GM21367 (cell line): Measurements from ENCODE around the gene FGGY.
"Not testable (repeated sequence)": the region's sequence is repeated elsewhere in the genome, so short reads cannot be mapped to it uniquely, and the experiment has no call there.

Experiments
- ATAC-seq: cut with Tn5 transposase; IDR thresholded peaks from one replicate; pipeline ENCODE4 v1.9.1; 2021; ENCODE audit not compliant: unreplicated experiment

Gene FGGY

GRCh38 chr1:59716832-59717231 lies 419.9 kb downstream of the FGGY start:
- ATAC-seq: no peak

DNA sequence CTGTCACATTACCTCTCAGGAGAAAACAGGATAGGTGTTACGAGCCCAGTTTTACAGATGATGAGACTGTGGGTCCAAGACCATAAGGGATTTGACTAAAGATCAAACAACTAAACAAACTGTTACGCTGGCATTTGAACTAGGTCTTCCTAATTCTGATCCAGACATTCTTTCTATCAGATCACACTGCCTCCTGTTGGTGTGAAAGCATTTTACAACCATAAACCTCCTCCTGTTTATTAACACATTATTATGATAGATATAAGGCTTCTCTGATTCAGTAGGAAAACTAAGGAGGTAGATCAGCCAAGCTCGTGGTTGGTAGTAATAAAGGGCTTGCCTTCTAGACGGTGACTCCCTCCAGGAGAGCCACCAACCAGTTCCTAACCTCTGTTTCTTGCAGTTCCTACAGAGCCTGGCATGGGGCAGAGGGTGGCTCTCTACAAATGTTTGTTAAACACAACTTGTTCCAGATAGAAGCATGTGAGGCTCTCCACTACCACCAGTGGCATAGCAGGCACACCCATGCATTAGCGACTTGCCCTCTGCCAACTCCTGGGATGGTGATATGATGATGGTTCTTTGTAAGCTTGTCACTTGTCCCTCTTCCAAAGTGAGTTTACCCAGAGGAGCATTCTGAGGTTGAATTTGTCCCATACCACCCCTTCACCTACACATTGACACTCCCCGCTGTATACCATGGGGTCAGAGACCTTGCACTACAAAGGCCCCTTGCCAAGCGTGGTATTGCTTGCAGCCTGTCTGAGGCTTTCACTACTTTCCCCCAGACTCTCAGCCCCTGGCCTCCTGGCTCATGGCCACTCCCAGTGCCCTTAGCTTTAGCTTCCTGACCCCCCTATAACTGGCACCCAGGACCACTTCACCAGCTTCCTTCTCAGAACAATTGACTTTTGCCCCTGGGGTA lies 421.4 kb downstream of the FGGY start:
- ATAC-seq: no peak

DNA sequence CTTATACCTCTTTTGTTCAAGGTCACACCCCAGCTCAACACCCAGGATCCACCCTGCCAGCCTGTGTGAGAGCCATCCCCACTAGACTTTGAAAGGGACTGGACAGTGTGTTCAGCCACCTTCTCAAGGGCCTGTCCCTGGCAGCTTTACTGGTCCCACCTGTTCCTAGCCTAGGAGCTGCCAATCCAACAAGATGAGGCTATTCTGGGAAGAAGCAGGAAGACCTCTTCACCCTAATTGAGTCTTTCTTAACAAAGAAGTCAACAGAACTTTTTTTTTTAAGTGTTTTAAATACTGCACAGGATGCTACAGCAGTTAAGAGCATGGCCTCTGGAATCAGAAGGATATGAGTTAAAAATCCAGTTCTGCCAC lies 422.1 kb downstream of the FGGY start:
- no peak for ATAC-seq

GRCh38 chr1:59720326-59721115 lies 423.6 kb downstream of the FGGY start:
- no peak for ATAC-seq

- ATAC-seq: no peak
These were observed 433.4 kb downstream of the FGGY start for GRCh38 chr1:59730302-59730701.

DNA sequence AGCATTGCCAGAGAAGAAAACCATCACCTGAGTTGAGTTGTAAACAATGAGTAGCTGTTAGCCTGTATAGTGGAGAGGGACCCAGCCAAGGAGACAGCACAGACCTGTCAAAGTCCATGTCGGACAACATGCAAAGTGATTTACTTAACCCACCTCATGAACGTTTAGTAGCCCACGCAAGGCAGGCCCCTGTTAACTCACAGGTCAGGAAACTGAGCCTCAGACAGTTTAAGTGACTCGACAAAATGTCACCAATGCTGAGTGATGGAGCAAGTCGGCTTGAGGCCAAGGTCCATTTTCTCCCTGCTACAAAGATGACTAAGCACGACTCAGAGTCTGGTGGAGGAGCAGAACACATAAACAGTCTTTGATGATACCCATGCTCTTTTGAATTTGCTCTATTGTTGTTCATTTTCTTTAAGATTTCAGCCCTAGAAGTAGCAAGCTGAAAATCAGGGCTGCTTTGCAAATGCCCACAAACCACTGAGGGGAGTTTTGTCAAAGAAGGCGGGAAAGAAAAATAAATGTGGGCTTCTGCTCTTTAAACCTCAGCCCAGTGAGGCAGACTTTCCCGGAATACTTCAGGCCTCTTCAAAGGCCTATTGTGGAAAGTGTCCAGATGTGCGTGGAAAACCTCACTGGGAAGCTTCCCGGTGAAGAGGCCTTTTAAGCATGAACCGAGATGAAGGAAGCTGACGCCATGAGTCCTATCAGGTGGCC lies 434.0 kb downstream of the FGGY start:
- no peak for ATAC-seq

GRCh38 chr1:59731591-59731990 lies 434.7 kb downstream of the FGGY start:
- no peak for ATAC-seq

- ATAC-seq: no peak
These were observed 435.5 kb downstream of the FGGY start for GRCh38 chr1:59732214-59732955.

DNA sequence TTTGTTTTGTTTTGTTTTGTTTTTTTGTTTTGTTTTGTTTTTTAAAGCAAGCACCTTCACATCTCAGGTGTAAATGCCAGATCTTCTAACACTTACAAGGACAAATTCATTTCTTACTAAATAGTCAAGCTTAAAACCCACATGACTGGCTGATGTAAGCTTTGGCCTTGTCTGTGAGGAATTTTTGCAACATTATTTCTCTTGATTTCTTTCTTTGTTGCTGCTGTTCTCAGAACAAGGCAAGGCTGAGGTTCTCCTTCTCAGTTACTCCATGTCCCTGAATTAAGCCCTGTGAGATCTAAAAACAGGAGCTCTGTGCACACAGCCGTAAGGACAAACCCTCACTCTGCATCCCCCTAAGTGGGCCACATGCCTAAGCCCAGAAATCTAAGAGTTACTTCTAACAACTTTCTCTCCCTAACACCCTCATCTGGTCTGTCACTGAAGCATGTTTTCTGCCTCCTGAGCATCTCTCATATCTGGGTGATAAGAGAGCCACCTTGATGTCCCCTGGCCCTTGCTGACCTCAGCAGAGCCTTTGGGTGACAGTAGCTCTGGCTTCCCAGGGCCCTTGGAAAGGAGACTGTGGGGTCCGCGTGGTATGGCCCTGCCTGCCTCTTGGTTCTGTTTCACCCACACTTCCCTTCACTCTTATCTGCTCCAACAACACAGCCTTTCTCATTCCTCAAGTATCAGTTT lies 436.7 kb downstream of the FGGY start:
- ATAC-seq: no peak

DNA sequence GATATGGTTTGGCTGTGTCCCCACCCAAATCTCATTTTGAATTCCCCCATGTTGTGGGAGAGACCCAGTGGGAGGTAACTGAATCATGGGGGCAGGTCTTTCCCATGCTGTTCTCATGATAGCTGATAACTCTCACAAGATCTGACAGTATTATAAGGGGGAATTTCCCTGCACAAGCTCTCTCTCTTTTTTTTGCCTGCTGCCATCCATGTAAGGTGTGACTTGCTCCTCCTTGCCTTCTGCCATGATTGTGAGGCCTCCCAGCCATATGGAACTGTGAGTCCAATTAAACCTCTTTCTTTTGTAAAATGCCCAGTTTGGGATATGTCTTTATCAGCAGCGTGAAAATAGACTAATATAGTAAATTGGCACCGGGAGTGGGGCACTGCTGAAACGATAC lies 439.0 kb downstream of the FGGY start:
- not testable (repeated sequence) for ATAC-seq

GRCh38 chr1:59736744-59737143 lies 439.9 kb downstream of the FGGY start:
- ATAC-seq: no peak

- ATAC-seq: no peak
These were observed 440.7 kb downstream of the FGGY start for GRCh38 chr1:59737638-59738037.

DNA sequence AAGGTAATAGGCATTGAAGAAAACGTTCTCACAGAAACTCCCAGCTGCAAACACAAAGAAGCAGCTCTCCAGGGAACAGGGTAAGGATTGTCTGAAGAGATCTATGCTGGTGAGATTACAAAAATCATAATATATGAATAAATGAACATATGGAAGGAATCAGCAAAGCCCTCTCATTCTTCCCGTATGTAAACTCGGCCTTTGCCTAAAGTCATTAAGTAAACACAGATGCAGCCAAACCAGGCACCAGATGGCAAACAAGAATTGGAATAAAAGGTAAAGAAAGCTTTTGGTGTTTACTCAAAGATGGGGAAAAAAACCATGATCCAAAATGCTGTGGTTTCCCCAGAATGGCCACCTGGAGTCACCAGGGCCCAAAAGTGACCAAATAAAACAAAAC lies 441.3 kb downstream of the FGGY start:
- ATAC-seq: no peak

DNA sequence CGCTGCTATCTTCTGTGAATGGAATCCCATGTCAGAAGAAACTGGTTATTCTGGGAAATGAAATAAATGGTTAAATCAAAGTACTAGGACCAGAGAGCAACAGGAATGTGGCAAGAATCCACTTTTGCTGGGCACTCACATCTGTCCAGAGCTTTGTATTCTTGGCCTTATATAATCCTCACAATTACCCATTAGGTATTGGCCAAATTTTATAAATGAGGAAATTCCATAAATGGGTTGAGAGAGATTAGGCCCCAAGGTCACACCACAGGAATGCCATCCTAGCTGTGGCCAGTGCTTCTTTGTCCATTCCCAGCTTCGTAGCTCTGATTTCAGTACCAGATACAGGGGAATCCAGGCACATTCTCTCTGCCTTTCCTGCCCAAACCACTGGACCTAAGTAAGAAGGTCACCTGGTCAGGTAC lies 441.7 kb downstream of the FGGY start:
- no peak for ATAC-seq

DNA sequence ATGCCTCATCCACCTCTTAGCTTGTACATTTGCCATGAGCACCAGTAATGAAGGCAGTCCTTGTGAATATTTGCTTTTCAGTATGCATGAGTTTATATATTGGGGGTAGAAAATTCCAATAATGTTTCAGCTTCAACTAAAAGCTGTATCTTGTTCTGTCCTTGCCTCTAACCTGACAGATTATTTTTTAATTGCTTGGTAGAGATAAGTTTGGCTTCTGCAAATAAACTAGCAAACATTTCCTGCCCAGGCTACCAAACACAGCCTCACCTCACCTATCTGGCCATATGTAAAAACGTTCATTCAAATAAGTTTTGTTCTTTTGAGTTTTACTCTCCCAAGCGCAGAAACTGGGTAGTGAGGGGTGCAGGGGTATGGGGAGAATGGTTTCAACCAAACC lies 442.2 kb downstream of the FGGY start:
- ATAC-seq: no peak

DNA sequence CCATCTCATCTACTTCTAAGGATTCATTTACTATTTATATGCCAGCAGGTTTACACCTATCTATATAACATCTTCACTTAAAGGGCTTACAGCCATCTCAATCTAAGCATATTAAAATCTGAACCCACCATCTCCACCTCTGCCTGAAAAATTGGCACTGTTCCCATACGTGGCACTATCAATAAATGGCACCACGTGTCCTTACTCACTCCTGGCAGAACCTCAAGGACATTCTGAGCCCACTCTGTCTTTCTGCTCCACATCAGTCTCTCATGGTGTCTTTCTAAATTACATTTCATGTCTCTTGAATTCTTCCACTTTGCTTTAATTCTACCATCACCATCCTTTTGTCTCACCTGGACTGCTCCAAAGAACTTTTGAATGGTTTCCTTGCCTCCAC lies 445.6 kb downstream of the FGGY start:
- ATAC-seq: no peak

- ATAC-seq: no peak
These were observed 446.6 kb downstream of the FGGY start for GRCh38 chr1:59743324-59744091.

DNA sequence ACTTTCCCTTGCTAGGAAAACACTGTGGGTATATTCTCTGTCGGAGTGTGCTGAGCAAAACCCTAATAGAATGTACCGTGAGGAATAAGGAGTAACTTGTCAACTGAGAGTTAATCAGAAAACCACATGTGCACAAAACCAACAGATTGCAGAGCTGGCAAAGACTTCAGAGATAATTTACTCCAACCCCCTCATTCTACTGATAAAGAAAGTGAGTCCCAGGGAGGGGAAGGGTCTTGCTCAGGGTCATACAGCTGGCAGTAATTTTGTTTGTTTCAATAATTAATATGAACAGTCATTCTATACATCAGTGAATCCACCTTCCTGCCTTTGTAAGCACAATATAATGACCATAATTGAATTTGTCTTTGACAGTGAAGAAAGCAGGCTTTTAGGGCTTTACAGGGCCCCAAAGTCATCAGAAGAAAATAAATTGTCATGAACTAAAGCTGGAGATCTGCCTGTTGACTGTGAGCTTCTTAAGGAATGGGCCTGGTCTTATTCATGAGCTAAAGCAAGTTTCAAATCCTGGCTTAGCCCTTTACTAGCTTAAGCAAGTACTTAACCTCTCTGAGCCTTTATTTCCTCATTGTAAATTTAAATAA lies 450.6 kb downstream of the FGGY start:
- ATAC-seq: no peak

- no peak for ATAC-seq
These were observed 451.2 kb downstream of the FGGY start for GRCh38 chr1:59748123-59748522.
